Testis (tissue), 3 donors: Measurements from ENCODE around the gene AP2A2. TPM values are rescaled to one million over a fixed set of nuclear protein-coding genes. Genes with fewer than 3 reads are reported as not detected.

Experiments
- DNase-seq: peaks from one replicate; pipeline ENCODE4 v3.0.0-alpha.2; 2019
- H3K27ac ChIP-seq, 2 donors: fragments of 200-600 bp; sonication (generic); one replicate each; pipeline ENCODE4 v1.5.1; 2019
- H3K27me3 ChIP-seq: fragments of 200-600 bp; sonication (generic); one replicate; pipeline ENCODE4 v1.5.1; 2019
- H3K36me3 ChIP-seq: fragments of 200-600 bp; sonication (generic); one replicate; pipeline ENCODE4 v1.5.1; 2017; ENCODE audit warnings: low read depth; ENCODE audit errors: missing control alignments
- H3K4me1 ChIP-seq: fragments of 200-600 bp; sonication (generic); one replicate; pipeline ENCODE4 v1.5.1; 2019
- H3K4me3 ChIP-seq, 2 donors: fragments of 200-600 bp; sonication (generic); one replicate each; pipeline ENCODE4 v1.5.1; 2017 to 2019
- H3K9me3 ChIP-seq: fragments of 200-600 bp; sonication (generic); one replicate; pipeline ENCODE4 v1.5.1; 2017
- POLR2A ChIP-seq: fragments of 450-650 bp; IDR thresholded peaks from one replicate; pipeline ENCODE4 v1.6.1; 2017; ENCODE audit warnings: antibody characterized with exemption, mild to moderate bottlenecking, moderate library complexity
- WGBS, 2 donors: methylation state at CpG; one replicate each; pipeline ENCODE4 v1.1.5; 2018; 5-methylcytosine and 5-hydroxymethylcytosine counted together
- intact Hi-C: fragments of 100-400 bp; cut with DNase I; formaldehyde crosslinking; loops from one replicate; pipeline ENCODE4 v1.15.1; 2023; ENCODE audit warnings: low total_unique reads
- polyA plus RNA-seq: library from polyadenylated mRNA; stranded (reverse); fragments of 350-450 nt; fragmentation: Illumina TruSeq; extraction: RNeasy Lipid Tissue Mini Kit (QIAGEN cat#74804); gene quantifications from one replicate; pipeline ENCODE4 v1.2.3, GENCODE V29; 2014; ENCODE audit warnings: low read depth, low replicate concordance; ENCODE audit not compliant: insufficient read depth
- total RNA-seq, 2 donors: library from RNA; depleted of rRNA; stranded (reverse); fragments of >200 nt; gene quantifications; one replicate each; pipeline ENCODE4 v1.2.3, GENCODE V29; 2016
- TF ChIP-seq, protein P1 (sequence below), 3 experiments: fragments of 450-650 bp in 2 of 3; fragments of 200-600 bp in 1 of 3; sonication (generic) in 1 of 3; IDR thresholded peaks; one replicate each; pipeline ENCODE4 v1.5.1; 2016 to 2019; ENCODE audit warnings: antibody characterized with exemption in 3 of 3, mild to moderate bottlenecking in 2 of 3, moderate library complexity in 1 of 3

AP2A2 gene
- total and polyA plus RNA-seq, 3 donors from 2014 or later: 82.0 to 106 (median 95.0) TPM

- Histone ChIP-seq H3K4me3 (no peak within 1 kb of the TSS), H3K27me3 (no peaks in the 10 kb centered on the region), H3K4me1 (no peaks in the 10 kb centered on the region), H3K27ac (no peak within 1 kb of the TSS), H3K36me3 (no peaks in the 10 kb centered on the region), H3K9me3 (no peaks in the 10 kb centered on the region)
- no peak for TF ChIP-seq POLR2A
- TF ChIP-seq, protein P1, sequence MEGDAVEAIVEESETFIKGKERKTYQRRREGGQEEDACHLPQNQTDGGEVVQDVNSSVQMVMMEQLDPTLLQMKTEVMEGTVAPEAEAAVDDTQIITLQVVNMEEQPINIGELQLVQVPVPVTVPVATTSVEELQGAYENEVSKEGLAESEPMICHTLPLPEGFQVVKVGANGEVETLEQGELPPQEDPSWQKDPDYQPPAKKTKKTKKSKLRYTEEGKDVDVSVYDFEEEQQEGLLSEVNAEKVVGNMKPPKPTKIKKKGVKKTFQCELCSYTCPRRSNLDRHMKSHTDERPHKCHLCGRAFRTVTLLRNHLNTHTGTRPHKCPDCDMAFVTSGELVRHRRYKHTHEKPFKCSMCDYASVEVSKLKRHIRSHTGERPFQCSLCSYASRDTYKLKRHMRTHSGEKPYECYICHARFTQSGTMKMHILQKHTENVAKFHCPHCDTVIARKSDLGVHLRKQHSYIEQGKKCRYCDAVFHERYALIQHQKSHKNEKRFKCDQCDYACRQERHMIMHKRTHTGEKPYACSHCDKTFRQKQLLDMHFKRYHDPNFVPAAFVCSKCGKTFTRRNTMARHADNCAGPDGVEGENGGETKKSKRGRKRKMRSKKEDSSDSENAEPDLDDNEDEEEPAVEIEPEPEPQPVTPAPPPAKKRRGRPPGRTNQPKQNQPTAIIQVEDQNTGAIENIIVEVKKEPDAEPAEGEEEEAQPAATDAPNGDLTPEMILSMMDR (IDR thresholded peaks at IDR 0.05): no peak
- intact Hi-C loops: no loop called here
- DNase-seq: no peak
- 58 to 90% methylated on average over 2 to 39 of the region's 42 CpGs for WGBS, 2 donors
Measured at GRCh38 chr11:1036303-1036923, 110.7 kb downstream of the AP2A2 start, which contains the start of gene MUC6. Gene MUC6 (minus strand): TSS chr11:1036718. CDS start chr11:1036655, 63 bp downstream.

DNA sequence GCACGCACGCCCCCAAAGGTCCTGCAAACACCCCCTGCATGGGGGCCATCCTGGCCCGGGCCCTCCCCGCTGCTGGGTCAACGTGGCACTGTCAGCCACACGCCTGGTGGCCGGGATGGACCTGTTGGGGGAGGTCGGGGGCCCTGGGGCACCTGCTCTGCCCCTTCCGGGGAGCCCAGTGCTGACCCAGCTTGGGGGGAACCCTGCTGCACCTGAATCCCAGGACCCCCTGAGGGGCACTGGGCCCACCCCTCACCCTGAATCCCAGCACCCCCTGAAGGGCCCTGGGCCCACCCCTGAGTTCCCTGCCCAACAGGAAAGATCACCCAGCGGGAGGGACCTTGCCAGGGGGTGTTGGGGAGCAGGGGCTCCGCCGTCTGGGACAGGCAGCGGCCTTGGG lies 111.3 kb downstream of the AP2A2 start:
- H3K27me3 ChIP-seq: no peaks in the 10 kb centered on the region
- no peaks in the 10 kb centered on the region for H3K9me3 ChIP-seq
- TF ChIP-seq, protein P1 (IDR thresholded peaks at IDR 0.05): no peak
- TF ChIP-seq POLR2A: no peak
- DNase-seq: no peak
- no peaks in the 10 kb centered on the region for H3K36me3 ChIP-seq
- intact Hi-C loops: no loop called here
- WGBS, 2 donors: 69% methylated on average over 13 of the region's 13 CpGs; no CpG with 5 or more reads in 1 of the 2 donors
- H3K4me3 ChIP-seq: no peak overlapping the region
- H3K27ac ChIP-seq: no peak overlapping the region
- H3K4me1 ChIP-seq: no peaks in the 10 kb centered on the region

- 78 to 87% methylated on average over 7 to 26 of the region's 26 CpGs for WGBS, 2 donors
- DNase-seq: no peak
- Histone ChIP-seq H3K27me3 (no peaks in the 10 kb centered on the region), H3K4me1 (no peaks in the 10 kb centered on the region), H3K27ac (no peak overlapping the region), H3K4me3 (no peak overlapping the region), H3K9me3 (no peaks in the 10 kb centered on the region), H3K36me3 (no peaks in the 10 kb centered on the region)
- TF ChIP-seq, protein P1 (IDR thresholded peaks at IDR 0.05): no peak
- TF ChIP-seq POLR2A: no peak
- intact Hi-C loops: no loop called here
Measured at GRCh38 chr11:1037506-1038055, 111.9 kb downstream of the AP2A2 start.

GRCh38 chr11:1038361-1038760 lies 112.7 kb downstream of the AP2A2 start:
- no peak for TF ChIP-seq POLR2A
- TF ChIP-seq, protein P1 (IDR thresholded peaks at IDR 0.05): no peak
- Histone ChIP-seq H3K9me3 (no peaks in the 10 kb centered on the region), H3K27ac (no peak overlapping the region), H3K4me1 (no peaks in the 10 kb centered on the region), H3K27me3 (no peaks in the 10 kb centered on the region), H3K4me3 (no peak overlapping the region), H3K36me3 (no peaks in the 10 kb centered on the region)
- intact Hi-C loops: no loop called here
- DNase-seq: no peak
- WGBS, 2 donors: 86 to 89% methylated on average over 9 to 10 of the region's 10 CpGs

DNA sequence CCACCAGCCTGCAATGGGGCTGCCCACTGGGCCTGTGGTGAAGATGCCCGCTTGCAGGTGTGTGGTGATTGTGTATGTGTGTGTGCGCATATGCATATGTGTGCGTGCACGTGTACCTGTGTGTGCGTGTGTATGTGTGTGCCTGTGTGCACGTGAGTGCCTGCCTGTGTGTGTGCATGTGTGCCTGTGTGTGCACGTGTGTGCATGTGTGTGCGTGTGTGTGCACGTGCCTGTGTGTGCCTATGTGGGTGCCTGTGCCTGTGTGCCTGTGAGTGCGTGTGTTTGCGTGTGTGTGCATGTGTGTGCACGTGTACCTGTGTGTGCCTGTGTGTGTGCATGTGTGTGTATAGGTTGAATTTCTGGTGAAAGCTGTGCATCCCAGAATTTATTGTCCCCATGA lies 113.3 kb downstream of the AP2A2 start:
- H3K9me3 ChIP-seq: no peaks in the 10 kb centered on the region
- H3K36me3 ChIP-seq: no peaks in the 10 kb centered on the region
- intact Hi-C loops: no loop called here
- H3K27ac ChIP-seq: no peak overlapping the region
- DNase-seq: no peak
- H3K4me1 ChIP-seq: no peaks in the 10 kb centered on the region
- 82 to 94% methylated on average over 6 to 10 of the region's 12 CpGs for WGBS, 2 donors
- H3K4me3 ChIP-seq: no peak overlapping the region
- TF ChIP-seq POLR2A: no peak
- TF ChIP-seq, protein P1 (IDR thresholded peaks at IDR 0.05): no peak
- no peaks in the 10 kb centered on the region for H3K27me3 ChIP-seq
